IMR-90 (cell line): ENCODE measurements around the gene MASP2. TPM values are rescaled to one million over a fixed set of nuclear protein-coding genes. Genes with fewer than 3 reads are reported as not detected.
A peak's percentile ranks its signal among the peaks of the same experiment; 100 is the strongest.
"Not testable (repeated sequence)": the region's sequence is repeated elsewhere in the genome, so short reads cannot be mapped to it uniquely, and the experiment has no call there.

Experiments
- ATAC-seq: fragments of 200-7000 bp; cut with Tn5 transposase; 2 replicates; pipeline ENCODE4 v1.9.1; 2020; ENCODE audit warnings: low read depth, mild to moderate bottlenecking, moderate library complexity
- BruUV-seq: library from RNA; stranded (reverse); fragments of 400-500 nt; replicated peaks from 2 replicates; lab custom pipeline; 2021; lab: Mats Ljungman, UMichigan
- CTCF ChIA-PET: fragments of 300-600 bp; formaldehyde crosslinking; extraction: SDS; loops from one replicate; lab custom pipeline; 2021; ENCODE audit warnings: antibody characterized with exemption; lab: Yijun Ruan, JAX
- POLR2A ChIA-PET: fragments of 300-600 bp; sonication (Branson Sonifier 250); formaldehyde crosslinking; loops from one replicate; lab custom pipeline; 2022; ENCODE audit warnings: antibody characterized with exemption; ENCODE audit not compliant: unreplicated experiment; lab: Charles Lee
- DNase-seq: peaks from one replicate; pipeline ENCODE4 v3.0.0; 2013
- H2AFZ ChIP-seq: replicated peaks from 2 replicates; pipeline ENCODE3; 2013; ENCODE audit warnings: low read length, mild to moderate bottlenecking; ENCODE audit not compliant: poor library complexity
- H2AK5ac ChIP-seq: 2 replicates; pipeline ENCODE4 v1.6.1; 2013; ENCODE audit warnings: low read depth, low read length, inconsistent platforms
- H2AK9ac ChIP-seq: replicated peaks from 2 replicates; pipeline ENCODE3; 2013; ENCODE audit warnings: mild to moderate bottlenecking, low read depth, low read length, moderate library complexity; ENCODE audit not compliant: poor library complexity
- H2BK120ac ChIP-seq: 2 replicates; pipeline ENCODE4 v1.6.1; 2013; ENCODE audit warnings: low read depth, low read length, inconsistent platforms
- H2BK15ac ChIP-seq: 3 replicates; pipeline ENCODE4 v1.6.1; 2013; ENCODE audit warnings: low read depth, low read length, inconsistent platforms
- H2BK20ac ChIP-seq: 2 replicates; pipeline ENCODE4 v1.6.1; 2013; ENCODE audit warnings: low read depth, mild to moderate bottlenecking, inconsistent platforms, low read length, moderate library complexity
- H2BK5ac ChIP-seq: 2 replicates; pipeline ENCODE4 v1.6.1; 2013; ENCODE audit warnings: mild to moderate bottlenecking, low read depth, low read length, inconsistent platforms; ENCODE audit not compliant: poor library complexity, severe bottlenecking
- H3K14ac ChIP-seq: replicated peaks from 2 replicates; pipeline ENCODE4 v1.6.1; 2013; ENCODE audit warnings: low read depth, low read length, inconsistent platforms
- H3K18ac ChIP-seq: 2 replicates; pipeline ENCODE4 v1.6.1; 2013; ENCODE audit warnings: low read depth, low read length, control low read depth
- H3K23ac ChIP-seq: 2 replicates; pipeline ENCODE4 v1.6.1; 2013; ENCODE audit warnings: low read depth, low read length, inconsistent platforms
- H3K27ac ChIP-seq: 2 replicates; pipeline ENCODE4 v1.5.1; 2013; ENCODE audit warnings: mild to moderate bottlenecking, control low read depth, low read length; ENCODE audit not compliant: insufficient read depth
- H3K27me3 ChIP-seq: 2 replicates; pipeline ENCODE4 v1.6.1; 2013; ENCODE audit warnings: low read length; ENCODE audit not compliant: control insufficient read depth, insufficient read depth
- H3K36me3 ChIP-seq: 2 replicates; pipeline ENCODE4 v1.6.1; 2013; ENCODE audit warnings: low read length, mixed read lengths; ENCODE audit not compliant: control insufficient read depth, insufficient read depth
- H3K4ac ChIP-seq: 2 replicates; pipeline ENCODE4 v1.6.1; 2013; ENCODE audit warnings: low read depth, low read length, inconsistent platforms
- H3K4me1 ChIP-seq: 2 replicates; pipeline ENCODE4 v1.6.1; 2013; ENCODE audit warnings: low read length, mixed read lengths; ENCODE audit not compliant: control insufficient read depth, insufficient read depth
- H3K4me2 ChIP-seq: 2 replicates; pipeline ENCODE4 v1.6.1; 2013; ENCODE audit warnings: low read depth, mild to moderate bottlenecking, control low read depth, low read length, moderate library complexity
- H3K4me3 ChIP-seq: 2 replicates; pipeline ENCODE4 v1.5.1; 2013; ENCODE audit warnings: low read depth, mild to moderate bottlenecking, control low read depth, low read length, moderate library complexity; ENCODE audit not compliant: insufficient read depth
- H3K56ac ChIP-seq: 2 replicates; pipeline ENCODE4 v1.6.1; 2013; ENCODE audit warnings: low read length, inconsistent platforms; ENCODE audit not compliant: insufficient read depth; ENCODE audit errors: extremely low read depth
- H3K79me1 ChIP-seq, 2 experiments: 2 replicates each; pipeline ENCODE4 v1.6.1; 2013; ENCODE audit warnings: low read length in 2 of 2, inconsistent platforms in 1 of 2, low read depth in 1 of 2
- H3K9ac ChIP-seq: 2 replicates; pipeline ENCODE4 v1.6.1; 2013; ENCODE audit warnings: low read depth, low read length, control low read depth
- H3K9me1 ChIP-seq: 2 replicates; pipeline ENCODE4 v1.6.1; 2013; ENCODE audit warnings: low read length, inconsistent platforms; ENCODE audit not compliant: insufficient read depth
- H3K9me3 ChIP-seq: 2 replicates; pipeline ENCODE4 v1.6.1; 2013; ENCODE audit warnings: low read length; ENCODE audit not compliant: control insufficient read depth, insufficient read depth
- H4K20me1 ChIP-seq: 2 replicates; pipeline ENCODE4 v1.6.1; 2013; ENCODE audit warnings: low read length, inconsistent platforms; ENCODE audit not compliant: insufficient read depth
- H4K5ac ChIP-seq: 2 replicates; pipeline ENCODE4 v1.6.1; 2013; ENCODE audit warnings: mild to moderate bottlenecking, low read depth, low read length, control low read depth
- H4K8ac ChIP-seq, 2 experiments: 2 replicates each; pipeline ENCODE4 v1.6.1; 2013; ENCODE audit warnings: low read depth in 2 of 2, low read length in 2 of 2, control low read depth in 1 of 2, inconsistent platforms in 1 of 2
- H4K91ac ChIP-seq: 2 replicates; pipeline ENCODE4 v1.6.1; 2013; ENCODE audit warnings: low read depth, low read length, inconsistent platforms; ENCODE audit not compliant: insufficient read depth
- MAFK ChIP-seq: IDR thresholded peaks from 2 replicates; pipeline ENCODE4 v1.6.1; 2012; ENCODE audit warnings: low read depth, low read length, improper control_type of control experiment
- WGBS, 2 experiments: methylation state at CpG; one replicate each; pipeline versions ENCODE4 v1.1.5 to v1.1.7; 2013; ENCODE audit warnings: missing lambda C conversion rate in 2 of 2; ENCODE audit not compliant: insufficient read length in 1 of 2; ENCODE audit errors: extremely low coverage in 2 of 2; 5-methylcytosine and 5-hydroxymethylcytosine counted together
- dilution Hi-C: fragments of 300-500 bp; cut with HindIII; formaldehyde crosslinking; loops from one replicate; pipeline ENCODE4 v1.14.3; 2018; ENCODE audit warnings: low sequenced_read_pairs; ENCODE audit not compliant: unreplicated experiment
- in situ Hi-C: fragments of 300-500 bp; cut with MboI; formaldehyde crosslinking; loops from 3 replicates; pipeline ENCODE4 v1.14.3; 2019; ENCODE audit warnings: low sequenced_read_pairs, inconsistent platforms, mixed read lengths
- intact Hi-C: fragments of 100-400 bp; cut with micrococcal nuclease; formaldehyde crosslinking; loops from 2 replicates; pipeline ENCODE4 v1.10.0; 2022
- polyA plus RNA-seq, 3 experiments: library from polyadenylated mRNA; depleted of rRNA; stranded (reverse); fragments of >200 nt; gene quantifications; 2 replicates each; pipeline ENCODE4 v1.2.3, GENCODE V29; 2012; ENCODE audit warnings: low replicate concordance in 1 of 3
- total RNA-seq: library from RNA; depleted of rRNA; stranded (reverse); fragments of >200 nt; gene quantifications from 2 replicates; pipeline ENCODE4 v1.2.3, GENCODE V29; 2012

The MASP2 gene
- total and polyA plus RNA-seq, 2 of the 4 experiments (the other 2 are of a cell fraction): 0.03 TPM; not detected in 1

GRCh38 chr1:11037019-11037739, 9.9 kb downstream of the MASP2 start:
- H4K91ac ChIP-seq, H3K9me1 ChIP-seq, H3K4me1 ChIP-seq, H3K4me3 ChIP-seq, H2AK5ac ChIP-seq, H3K18ac ChIP-seq, H2BK5ac ChIP-seq, H3K9me3 ChIP-seq, H3K27me3 ChIP-seq, DNase-seq, H3K9ac ChIP-seq, H3K14ac ChIP-seq, H2BK15ac ChIP-seq, H4K8ac ChIP-seq, H3K4me2 ChIP-seq, H2BK20ac ChIP-seq, ATAC-seq, H2AK9ac ChIP-seq, H3K36me3 ChIP-seq, BruUV-seq, H3K23ac ChIP-seq, H3K4ac ChIP-seq, H4K20me1 ChIP-seq, H3K56ac ChIP-seq, H3K79me1 ChIP-seq, H2AFZ ChIP-seq, H2BK120ac ChIP-seq, H4K5ac ChIP-seq, H3K27ac ChIP-seq, dilution Hi-C loops: not testable (repeated sequence)
- WGBS, 2 experiments: 13% methylated on average over 6 of the region's 18 CpGs; no CpG with 5 or more reads in 1 of the 2 experiments
- POLR2A ChIA-PET: interaction anchor here (1.0 kb wide), 1 partner anchor 23 kb away, joined by 4 read pairs; the partner anchor contains the start of gene SRM
- TF ChIP-seq MAFK: peak; percentile 55
- in situ Hi-C loops: loop anchor here (10.0 kb wide), 1 partner anchor 608 kb away; no protein-coding TSS in a partner anchor
- CTCF ChIA-PET: interaction anchor here (0.5 to 2.5 kb wide), 30 partner anchors 9 to 1112 kb away, joined by 3 to 13 read pairs (median 4); partner anchors contain the start of genes EXOSC10, MASP2 and MTOR
- intact Hi-C loops: loop anchor here (1.0 to 5.0 kb wide), 4 partner anchors 23 to 855 kb away; partner anchors contain the start of gene SRM
